Hepatocyte (in vitro differentiated cells): ENCODE results near the gene UQCRHL.
"Not testable (repeated sequence)": the region's sequence is repeated elsewhere in the genome, so short reads cannot be mapped to it uniquely, and the experiment has no call there.

ENCODE experiments used
- EZH2 ChIP-seq: fragments of 200-600 bp; sonication (generic); IDR thresholded peaks from 2 replicates; pipeline ENCODE4 v1.6.1; 2016; ENCODE audit warnings: antibody characterized with exemption, mild to moderate bottlenecking, borderline replicate concordance
- EZH2phosphoT487 ChIP-seq: fragments of 200-600 bp; sonication (generic); IDR thresholded peaks from one replicate; pipeline ENCODE4 v1.6.1; 2018; ENCODE audit warnings: antibody characterized with exemption, mild to moderate bottlenecking, low read depth, moderate library complexity; ENCODE audit not compliant: unreplicated experiment, severe bottlenecking
- TF ChIP-seq, protein P1 (sequence below): fragments of 200-600 bp; sonication (generic); IDR thresholded peaks from 2 replicates; pipeline ENCODE4 v1.5.1; 2016; ENCODE audit warnings: antibody characterized with exemption, mild to moderate bottlenecking; ENCODE audit not compliant: poor library complexity

DNA sequence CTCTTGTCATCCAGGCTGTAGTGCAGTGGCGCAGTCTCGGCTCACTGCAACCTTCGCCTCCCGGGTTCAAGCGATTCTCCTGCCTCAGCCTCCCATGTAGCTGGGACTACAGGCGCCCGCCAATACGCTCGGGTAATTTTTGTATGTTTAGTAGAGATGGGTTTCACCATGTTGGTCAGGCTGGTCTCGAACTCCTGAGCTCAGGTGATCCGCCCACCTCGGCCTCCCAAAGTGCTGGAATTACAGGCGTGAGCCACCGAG, 29.0 kb upstream of the UQCRHL start:
- TF ChIP-seq EZH2phosphoT487, EZH2: not testable (repeated sequence)
- TF ChIP-seq, protein P1, sequence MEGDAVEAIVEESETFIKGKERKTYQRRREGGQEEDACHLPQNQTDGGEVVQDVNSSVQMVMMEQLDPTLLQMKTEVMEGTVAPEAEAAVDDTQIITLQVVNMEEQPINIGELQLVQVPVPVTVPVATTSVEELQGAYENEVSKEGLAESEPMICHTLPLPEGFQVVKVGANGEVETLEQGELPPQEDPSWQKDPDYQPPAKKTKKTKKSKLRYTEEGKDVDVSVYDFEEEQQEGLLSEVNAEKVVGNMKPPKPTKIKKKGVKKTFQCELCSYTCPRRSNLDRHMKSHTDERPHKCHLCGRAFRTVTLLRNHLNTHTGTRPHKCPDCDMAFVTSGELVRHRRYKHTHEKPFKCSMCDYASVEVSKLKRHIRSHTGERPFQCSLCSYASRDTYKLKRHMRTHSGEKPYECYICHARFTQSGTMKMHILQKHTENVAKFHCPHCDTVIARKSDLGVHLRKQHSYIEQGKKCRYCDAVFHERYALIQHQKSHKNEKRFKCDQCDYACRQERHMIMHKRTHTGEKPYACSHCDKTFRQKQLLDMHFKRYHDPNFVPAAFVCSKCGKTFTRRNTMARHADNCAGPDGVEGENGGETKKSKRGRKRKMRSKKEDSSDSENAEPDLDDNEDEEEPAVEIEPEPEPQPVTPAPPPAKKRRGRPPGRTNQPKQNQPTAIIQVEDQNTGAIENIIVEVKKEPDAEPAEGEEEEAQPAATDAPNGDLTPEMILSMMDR = not testable (repeated sequence)
